ENCODE data around the gene COX7A2L.
"Not testable (repeated sequence)": the region's sequence is repeated elsewhere in the genome, so short reads cannot be mapped to it uniquely, and the experiment has no call there.

Gene COX7A2L

DNA sequence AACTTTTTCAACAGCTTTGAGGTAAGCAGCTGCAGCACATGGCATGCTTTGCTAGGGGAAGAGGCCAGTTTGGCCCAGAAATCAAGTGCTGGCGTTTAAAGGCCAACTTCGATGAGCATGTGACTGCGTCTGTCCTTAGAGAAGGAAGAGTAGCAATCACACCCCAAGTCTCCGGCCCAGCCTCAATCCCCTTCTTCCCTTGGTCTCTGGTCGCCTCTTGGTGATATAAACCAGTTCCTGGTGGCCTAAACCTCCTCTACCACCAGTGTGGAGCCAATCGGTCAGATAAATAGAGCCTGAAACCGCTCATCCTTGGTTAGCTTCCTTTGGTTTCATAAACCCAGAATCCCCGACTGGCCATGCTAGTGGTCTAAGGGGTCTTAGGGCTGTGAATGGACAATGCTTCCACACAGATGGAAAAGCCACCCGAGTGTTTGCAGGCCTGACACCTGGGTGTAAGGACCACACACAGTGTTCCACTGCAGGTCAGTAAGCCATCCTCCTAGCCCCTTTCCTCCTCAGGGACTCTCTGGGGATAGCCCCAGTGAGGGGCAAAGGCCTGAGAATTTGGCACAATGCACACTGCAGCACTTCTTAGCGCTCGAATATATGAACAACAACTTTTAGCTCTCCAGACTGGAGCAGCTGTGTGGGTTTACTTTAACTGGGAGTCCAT is 23.0 kb upstream of the COX7A2L start:
- no peak overlapping the region for H2AFZ ChIP-seq (ENCODE audit: low read length)
- no peak for DNase-seq
- H3K4me2 ChIP-seq (ENCODE audit: low read depth, low read length), result no peak overlapping the region
- no peaks in the 10 kb centered on the region for H3K27me3 ChIP-seq (replicated peaks; ENCODE audit: insufficient read depth, low read length)
- no peak overlapping the region for H3K4me3 ChIP-seq (ENCODE audit: low read length)
- no peaks in the 10 kb centered on the region for H3K4me1 ChIP-seq (ENCODE audit: low read length)
- no peaks in the 10 kb centered on the region for H3K9me2 ChIP-seq (replicated peaks; ENCODE audit: insufficient read depth, low read length)
- H3K27ac ChIP-seq (ENCODE audit: low read length), result no peak overlapping the region
- H3K36me3 ChIP-seq (replicated peaks; ENCODE audit: insufficient read depth, low read length), result no peaks in the 10 kb centered on the region
- no peaks in the 10 kb centered on the region for H4K20me1 ChIP-seq (ENCODE audit: insufficient read depth, low read length)
- no peak overlapping the region for H3K9ac ChIP-seq (ENCODE audit: low read length)
- H3K9me3 ChIP-seq (replicated peaks; ENCODE audit: insufficient read depth, low read length), result no peaks in the 10 kb centered on the region
- no peaks in the 10 kb centered on the region for H3F3A ChIP-seq (ENCODE audit: insufficient read depth, low read length)
- TF ChIP-seq, protein P1, sequence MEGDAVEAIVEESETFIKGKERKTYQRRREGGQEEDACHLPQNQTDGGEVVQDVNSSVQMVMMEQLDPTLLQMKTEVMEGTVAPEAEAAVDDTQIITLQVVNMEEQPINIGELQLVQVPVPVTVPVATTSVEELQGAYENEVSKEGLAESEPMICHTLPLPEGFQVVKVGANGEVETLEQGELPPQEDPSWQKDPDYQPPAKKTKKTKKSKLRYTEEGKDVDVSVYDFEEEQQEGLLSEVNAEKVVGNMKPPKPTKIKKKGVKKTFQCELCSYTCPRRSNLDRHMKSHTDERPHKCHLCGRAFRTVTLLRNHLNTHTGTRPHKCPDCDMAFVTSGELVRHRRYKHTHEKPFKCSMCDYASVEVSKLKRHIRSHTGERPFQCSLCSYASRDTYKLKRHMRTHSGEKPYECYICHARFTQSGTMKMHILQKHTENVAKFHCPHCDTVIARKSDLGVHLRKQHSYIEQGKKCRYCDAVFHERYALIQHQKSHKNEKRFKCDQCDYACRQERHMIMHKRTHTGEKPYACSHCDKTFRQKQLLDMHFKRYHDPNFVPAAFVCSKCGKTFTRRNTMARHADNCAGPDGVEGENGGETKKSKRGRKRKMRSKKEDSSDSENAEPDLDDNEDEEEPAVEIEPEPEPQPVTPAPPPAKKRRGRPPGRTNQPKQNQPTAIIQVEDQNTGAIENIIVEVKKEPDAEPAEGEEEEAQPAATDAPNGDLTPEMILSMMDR (IDR thresholded peaks at IDR 0.05; ENCODE audit: low read length), result no peak
- TF ChIP-seq EZH2phosphoT487 (IDR thresholded peaks at IDR 0.05; ENCODE audit: low read length) (no peak), EZH2 (optimal IDR thresholded peaks at IDR 0.05; ENCODE audit: low read depth, low read length) (no peak)
- no peaks in the 10 kb centered on the region for H3K79me2 ChIP-seq (ENCODE audit: low read length)

DNA sequence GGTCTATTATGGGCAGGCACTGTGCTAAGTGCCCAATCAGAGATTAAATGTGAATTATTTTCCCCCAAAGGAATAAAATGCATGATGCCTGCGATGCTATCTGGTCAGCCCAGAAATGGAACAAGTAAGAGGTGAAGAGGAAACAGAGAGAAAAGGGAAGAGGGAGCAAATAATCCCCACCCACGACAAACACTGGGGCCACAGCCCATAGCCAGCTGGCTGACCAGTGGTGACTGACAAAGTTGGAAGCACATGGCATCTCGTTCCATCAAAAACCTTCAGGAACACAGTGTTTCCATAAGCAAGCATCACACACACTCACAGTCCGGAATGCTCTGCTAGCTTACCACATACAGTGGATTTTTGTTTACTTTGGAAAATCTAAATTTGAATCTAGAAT is 21.1 kb upstream of the COX7A2L start:
- no peaks in the 10 kb centered on the region for H3F3A ChIP-seq (ENCODE audit: insufficient read depth, low read length)
- TF ChIP-seq, protein P1 (IDR thresholded peaks at IDR 0.05; ENCODE audit: low read length), result no peak
- H3K9me3 ChIP-seq (replicated peaks; ENCODE audit: insufficient read depth, low read length), result no peaks in the 10 kb centered on the region
- no peak overlapping the region for H3K4me2 ChIP-seq (ENCODE audit: low read depth, low read length)
- no peak overlapping the region for H2AFZ ChIP-seq (ENCODE audit: low read length)
- H3K27me3 ChIP-seq (replicated peaks; ENCODE audit: insufficient read depth, low read length), result no peaks in the 10 kb centered on the region
- no peak overlapping the region for H3K27ac ChIP-seq (ENCODE audit: low read length)
- no peak overlapping the region for H3K4me3 ChIP-seq (ENCODE audit: low read length)
- no peak overlapping the region for H3K9ac ChIP-seq (ENCODE audit: low read length)
- H3K36me3 ChIP-seq (replicated peaks; ENCODE audit: insufficient read depth, low read length), result no peaks in the 10 kb centered on the region
- DNase-seq, result no peak
- no peaks in the 10 kb centered on the region for H4K20me1 ChIP-seq (ENCODE audit: insufficient read depth, low read length)
- H3K9me2 ChIP-seq (replicated peaks; ENCODE audit: insufficient read depth, low read length), result no peaks in the 10 kb centered on the region
- H3K4me1 ChIP-seq (ENCODE audit: low read length), result no peaks in the 10 kb centered on the region
- H3K79me2 ChIP-seq (ENCODE audit: low read length), result no peaks in the 10 kb centered on the region

DNA sequence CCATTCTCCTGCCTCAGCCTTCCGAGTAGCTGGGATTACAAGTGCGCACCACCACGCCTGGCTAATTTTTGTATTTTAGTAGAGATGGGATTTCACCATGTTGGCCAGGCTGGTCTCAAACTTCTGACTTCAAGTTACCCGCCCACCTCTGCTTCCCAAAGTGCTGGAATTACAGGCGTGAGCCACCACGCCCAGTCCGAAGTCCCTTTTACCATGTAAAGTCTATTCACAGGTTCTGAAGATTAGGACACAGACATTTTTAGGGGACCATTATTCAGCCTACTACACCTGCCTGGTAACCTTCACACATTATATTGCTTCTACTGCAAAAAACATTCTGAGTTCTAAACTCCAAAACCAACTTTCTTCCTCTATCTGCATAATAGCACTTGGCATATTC is 19.0 kb upstream of the COX7A2L start:
- H3K4me2 ChIP-seq (ENCODE audit: low read depth, low read length); H3K27me3 ChIP-seq (replicated peaks; ENCODE audit: insufficient read depth, low read length); H3K9me3 ChIP-seq (replicated peaks; ENCODE audit: insufficient read depth, low read length); H3F3A ChIP-seq (ENCODE audit: insufficient read depth, low read length); H3K4me1 ChIP-seq (ENCODE audit: low read length); H3K4me3 ChIP-seq (ENCODE audit: low read length); H4K20me1 ChIP-seq (ENCODE audit: insufficient read depth, low read length); DNase-seq; H3K9ac ChIP-seq (ENCODE audit: low read length); H3K27ac ChIP-seq (ENCODE audit: low read length); H3K36me3 ChIP-seq (replicated peaks; ENCODE audit: insufficient read depth, low read length); H3K79me2 ChIP-seq (ENCODE audit: low read length); H3K9me2 ChIP-seq (replicated peaks; ENCODE audit: insufficient read depth, low read length); H2AFZ ChIP-seq (ENCODE audit: low read length): not testable (repeated sequence)

DNA sequence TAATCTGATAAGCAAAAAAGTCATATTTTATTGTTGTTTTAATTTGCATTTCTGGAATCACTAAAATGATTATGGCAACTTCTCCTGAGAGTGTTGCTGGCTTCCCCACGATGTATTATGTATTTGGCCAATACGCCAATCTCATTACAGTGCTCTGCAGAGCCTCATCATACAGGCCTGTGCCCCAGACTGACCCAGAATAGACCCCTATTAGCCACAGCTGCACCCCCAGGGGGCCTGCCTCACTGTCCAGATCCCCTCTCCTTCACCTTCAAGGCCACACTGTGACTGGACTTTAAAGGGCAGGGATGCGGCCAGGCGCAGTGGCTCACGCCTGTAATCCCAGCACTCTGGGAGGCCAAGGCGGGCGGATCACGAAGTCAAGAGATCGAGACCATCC is 17.4 kb upstream of the COX7A2L start:
- Histone ChIP-seq H3K4me1 (ENCODE audit: low read length) (no peaks in the 10 kb centered on the region), H2AFZ (ENCODE audit: low read length) (no peak overlapping the region), H3K27me3 (replicated peaks; ENCODE audit: insufficient read depth, low read length) (no peaks in the 10 kb centered on the region), H3K27ac (ENCODE audit: low read length) (no peak overlapping the region), H3K9me3 (replicated peaks; ENCODE audit: insufficient read depth, low read length) (no peaks in the 10 kb centered on the region), H4K20me1 (ENCODE audit: insufficient read depth, low read length) (no peaks in the 10 kb centered on the region), H3K4me3 (ENCODE audit: low read length) (no peak overlapping the region), H3F3A (ENCODE audit: insufficient read depth, low read length) (no peaks in the 10 kb centered on the region), H3K9ac (ENCODE audit: low read length) (no peak overlapping the region), H3K9me2 (replicated peaks; ENCODE audit: insufficient read depth, low read length) (no peaks in the 10 kb centered on the region), H3K4me2 (ENCODE audit: low read depth, low read length) (no peak overlapping the region), H3K79me2 (ENCODE audit: low read length) (no peaks in the 10 kb centered on the region), H3K36me3 (replicated peaks; ENCODE audit: insufficient read depth, low read length) (no peaks in the 10 kb centered on the region)
- DNase-seq, result no peak
- TF ChIP-seq EZH2 (optimal IDR thresholded peaks at IDR 0.05; ENCODE audit: low read depth, low read length) (no peak), EZH2phosphoT487 (IDR thresholded peaks at IDR 0.05; ENCODE audit: low read length) (no peak)
- TF ChIP-seq, protein P1 (IDR thresholded peaks at IDR 0.05; ENCODE audit: low read length), result no peak
